HG02642 (cell line): ENCODE data around the gene IGSF6.
"Not testable (repeated sequence)": the region's sequence is repeated elsewhere in the genome, so short reads cannot be mapped to it uniquely, and the experiment has no call there.

ENCODE experiments used
- ATAC-seq: cut with Tn5 transposase; IDR thresholded peaks from one replicate; pipeline ENCODE4 v1.9.1; 2021; ENCODE audit warnings: mild to moderate bottlenecking; ENCODE audit not compliant: unreplicated experiment, poor library complexity

The IGSF6 gene

DNA sequence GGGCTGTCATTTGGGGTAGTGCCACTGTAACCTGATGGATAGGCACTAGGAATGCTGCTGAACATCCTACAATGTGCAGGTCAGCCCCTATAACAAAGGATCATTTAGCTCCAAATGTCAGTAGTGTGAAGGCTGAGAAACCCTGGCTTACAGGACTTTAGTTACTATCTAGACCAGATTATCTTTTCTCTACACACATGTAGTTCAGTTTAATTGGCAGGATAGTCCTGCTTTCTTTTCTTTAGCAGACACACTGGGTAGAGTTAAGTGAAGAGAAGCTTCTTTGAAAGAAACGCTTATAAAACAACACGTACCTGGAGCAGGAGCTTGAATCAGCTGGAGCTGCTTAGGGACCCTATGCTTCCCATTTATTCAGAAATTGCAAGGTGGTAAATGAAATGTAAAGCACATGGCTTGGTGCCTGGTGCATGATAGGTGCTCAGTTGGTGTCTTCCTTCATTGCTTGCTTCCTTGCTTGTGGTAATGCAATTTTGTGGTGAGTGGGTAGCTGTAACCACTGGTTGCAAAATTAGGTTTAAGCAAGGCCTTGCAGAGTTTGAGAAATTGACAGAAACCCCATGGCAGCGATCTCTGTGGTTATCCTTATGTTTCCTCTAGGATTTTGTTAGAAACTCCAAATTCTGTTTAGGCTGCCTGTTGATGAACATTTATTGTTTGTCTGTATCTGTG lies 43.6 kb downstream of the IGSF6 start:
- no peak for ATAC-seq

GRCh38 chr16:21605848-21606247 lies 46.6 kb downstream of the IGSF6 start:
- not testable (repeated sequence) for ATAC-seq

GRCh38 chr16:21603928-21604327 lies 48.5 kb downstream of the IGSF6 start:
- no peak for ATAC-seq

DNA sequence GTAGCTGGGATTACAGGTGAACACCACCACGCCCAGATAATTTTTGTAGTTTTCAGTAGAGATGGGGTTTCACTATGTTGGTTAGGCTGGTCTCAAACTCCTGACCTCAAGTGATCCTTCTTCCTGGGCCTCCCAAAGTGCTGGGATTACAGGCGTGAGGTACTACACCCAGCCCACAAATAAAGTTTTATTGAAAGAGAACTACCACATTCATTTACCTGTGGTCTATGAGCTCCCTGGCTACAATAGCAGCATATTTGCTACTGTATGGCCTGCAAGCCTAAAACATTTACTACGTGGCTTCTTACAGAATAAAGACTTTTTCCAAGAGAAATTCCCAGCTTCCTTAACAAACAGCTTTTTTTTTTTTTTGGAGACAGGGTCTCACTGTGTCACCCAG lies 49.6 kb downstream of the IGSF6 start:
- no peak for ATAC-seq

- peak; percentile 27 for ATAC-seq
Observed at GRCh38 chr16:21600031-21600773, 52.2 kb downstream of the IGSF6 start.

DNA sequence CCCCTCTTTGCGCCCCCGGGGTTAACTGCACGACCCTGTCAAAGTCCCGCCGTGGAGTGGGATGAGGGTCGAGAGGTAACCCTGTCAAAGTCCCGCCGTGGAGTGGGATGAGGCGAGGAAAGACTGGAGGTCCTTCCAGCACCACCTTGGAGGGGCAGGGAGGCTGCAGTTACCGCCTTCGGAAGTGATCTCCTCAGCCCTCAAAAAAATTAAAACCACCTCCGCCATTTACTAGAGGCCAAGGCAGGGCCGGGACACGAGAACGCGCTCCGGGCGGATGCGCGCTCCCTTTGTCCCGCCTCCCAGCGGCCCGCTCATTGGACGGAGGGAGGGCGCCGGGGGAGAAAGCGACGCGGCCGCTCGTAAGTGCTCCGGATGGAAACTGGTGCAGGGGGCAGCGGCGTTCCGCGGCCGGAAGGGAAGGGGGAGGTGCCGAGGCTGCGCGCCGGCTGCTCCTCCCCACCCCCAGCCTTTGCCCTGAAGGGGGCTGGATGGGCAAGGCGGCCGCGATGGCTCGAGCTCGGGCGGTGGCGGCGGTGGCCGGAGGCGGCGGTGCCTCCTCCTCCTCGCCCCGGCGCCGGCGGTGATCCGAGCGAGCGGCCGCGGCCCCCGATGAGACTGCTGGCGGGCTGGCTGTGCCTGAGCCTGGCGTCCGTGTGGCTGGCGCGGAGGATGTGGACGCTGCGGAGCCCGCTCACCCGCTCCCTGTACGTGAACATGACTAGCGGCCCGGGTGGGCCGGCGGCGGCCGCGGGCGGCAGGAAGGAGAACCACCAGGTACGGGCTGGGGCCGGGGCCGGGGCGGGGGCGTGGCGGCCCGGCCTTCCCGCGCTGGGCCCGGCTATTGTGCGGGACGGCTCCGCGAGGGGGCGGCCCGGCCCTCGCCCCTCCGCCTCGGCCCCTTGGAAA lies 53.0 kb downstream of the IGSF6 start, which contains the start of gene METTL9:
METTL9 (plus strand) TSS at position 456 of the 909 bp plus-strand sequence; CDS start at position 613, 157 bp downstream.
- ATAC-seq = peak; percentile 92

DNA sequence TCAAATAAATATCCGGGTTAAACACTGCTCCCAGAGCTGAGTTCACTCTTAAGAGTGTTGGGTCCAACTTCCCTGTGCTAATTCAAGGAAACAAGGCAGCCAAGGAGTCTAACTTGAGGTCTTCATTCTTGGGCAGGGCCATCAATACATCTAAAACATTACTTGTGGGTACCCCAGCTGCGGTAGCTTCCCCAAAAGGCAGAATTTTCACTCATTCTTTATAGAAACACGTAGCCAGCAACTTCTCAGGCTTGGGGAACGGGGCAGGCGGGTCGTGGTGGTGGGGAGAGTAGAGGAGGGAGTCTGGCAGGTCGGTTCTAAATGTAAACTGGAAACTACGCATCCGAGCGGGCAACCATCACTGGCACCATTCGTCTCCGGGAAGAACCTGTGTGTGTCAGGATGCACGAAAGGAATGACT lies 53.7 kb downstream of the IGSF6 start:
- no peak for ATAC-seq

- ATAC-seq = no peak
Observed at GRCh38 chr16:21598206-21598605, 54.2 kb downstream of the IGSF6 start.

DNA sequence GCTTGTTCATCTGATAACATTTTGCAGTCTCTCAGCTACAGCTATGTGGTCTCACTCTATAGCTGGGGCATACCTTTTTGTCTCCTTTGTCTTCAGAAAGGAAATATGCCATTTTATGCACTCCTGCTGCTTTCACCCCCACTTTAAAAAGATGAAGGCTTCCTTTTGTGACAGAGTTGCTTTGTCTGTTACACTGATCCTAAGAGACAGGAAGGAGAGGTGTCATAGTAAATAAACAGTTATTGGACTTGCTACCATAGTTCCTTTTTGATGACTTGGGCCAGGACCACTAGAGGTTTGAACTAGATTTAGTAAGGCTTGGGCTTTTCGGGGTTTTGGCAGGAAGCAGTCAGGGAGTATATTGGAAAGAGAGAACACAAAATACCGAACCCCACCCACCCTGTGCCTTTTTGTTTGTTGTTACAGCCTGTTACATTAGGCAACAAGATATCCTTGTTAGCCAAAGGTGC lies 54.8 kb downstream of the IGSF6 start:
- ATAC-seq = no peak

GRCh38 chr16:21593530-21594289 lies 58.7 kb downstream of the IGSF6 start:
- ATAC-seq = no peak

GRCh38 chr16:21592191-21592590 lies 60.2 kb downstream of the IGSF6 start:
- no peak for ATAC-seq

- ATAC-seq = no peak
Observed at GRCh38 chr16:21590796-21591195, 61.6 kb downstream of the IGSF6 start.

GRCh38 chr16:21590287-21590686 lies 62.1 kb downstream of the IGSF6 start:
- ATAC-seq = no peak

GRCh38 chr16:21589551-21589950 lies 62.9 kb downstream of the IGSF6 start:
- ATAC-seq = no peak
